Tibial nerve (tissue), 4 donors: ENCODE data around the gene PRPS2. TPM values are rescaled to one million over a fixed set of nuclear protein-coding genes. Genes with fewer than 3 reads are reported as not detected.

Experiments
- DNase-seq, 2 donors: peaks; one replicate each; pipeline ENCODE4 v3.0.0-alpha.2; 2019; ENCODE audit warnings: low spot score in 2 of 2
- H3K27ac ChIP-seq, 4 donors: fragments of 200-600 bp; sonication (generic) in 3 of 4; one replicate each; pipeline ENCODE4 v1.5.1; 2017 to 2019; ENCODE audit warnings: mild to moderate bottlenecking in 1 of 4
- H3K27me3 ChIP-seq, 2 donors: fragments of 200-600 bp; sonication (generic) in 1 of 2; one replicate each; pipeline versions ENCODE4 v1.5.1 to v1.6.0; 2017 to 2019
- H3K36me3 ChIP-seq, 3 donors: fragments of 200-600 bp; sonication (generic); one replicate each; pipeline ENCODE4 v1.5.1; 2018 to 2019
- H3K4me1 ChIP-seq, 4 donors: fragments of 200-600 bp; sonication (generic) in 3 of 4; one replicate each; pipeline ENCODE4 v1.5.1; 2017 to 2019
- H3K4me3 ChIP-seq, 4 donors: fragments of 200-600 bp; sonication (generic) in 3 of 4; one replicate each; pipeline ENCODE4 v1.5.1; 2017 to 2019; ENCODE audit warnings: mild to moderate bottlenecking in 1 of 4, moderate library complexity in 1 of 4
- H3K9me3 ChIP-seq, 4 donors: fragments of 200-600 bp; sonication (generic) in 3 of 4; one replicate each; pipeline ENCODE4 v1.5.1; 2017 to 2019
- CTCF ChIP-seq, 5 experiments: fragments of 200-600 bp in 3 of 5; fragments of 450-650 bp in 2 of 5; sonication (generic) in 3 of 5; IDR thresholded peaks; one replicate each; pipeline ENCODE4 v1.5.1; 2016 to 2019; ENCODE audit warnings: antibody characterized with exemption in 5 of 5, mild to moderate bottlenecking in 3 of 5, moderate library complexity in 2 of 5
- EP300 ChIP-seq, 2 donors: sonication (generic); formaldehyde crosslinking; IDR thresholded peaks; one replicate each; pipeline ENCODE4 v1.6.1; 2017; ENCODE audit warnings: antibody characterized with exemption in 2 of 2, mild to moderate bottlenecking in 1 of 2
- POLR2A ChIP-seq, 2 donors: fragments of 450-650 bp; IDR thresholded peaks; one replicate each; pipeline ENCODE4 v1.6.1; 2017; ENCODE audit warnings: antibody characterized with exemption in 2 of 2, mild to moderate bottlenecking in 2 of 2, moderate library complexity in 2 of 2
- WGBS, 2 donors: methylation state at CpG; one replicate each; pipeline ENCODE4 v1.1.5; 2018; 5-methylcytosine and 5-hydroxymethylcytosine counted together
- total RNA-seq, 4 donors: library from RNA; depleted of rRNA; stranded (reverse); fragments of >200 nt; gene quantifications; one replicate each; pipeline ENCODE4 v1.1.0, GENCODE V29; 2016

Gene PRPS2
- 100 to 1,000 TPM; 141 to 614 (median 393) TPM for total RNA-seq

- 2 to 28% methylated on average over 27 to 57 of the region's 113 CpGs for WGBS, 2 donors
- peak within 1 kb of the TSS in 2 of 4 donors; percentile 36 to 79 for H3K27ac ChIP-seq
Measured at GRCh38 chrX:12791257-12792228, at the start of gene PRPS2. Gene PRPS2, plus strand, starts transcription at chrX:12791412. Its CDS starts 86 bp downstream, at chrX:12791498.

GRCh38 chrX:12741416-12741815 is 49.8 kb upstream of the PRPS2 start:
- Histone ChIP-seq H3K9me3 (no peaks in the 10 kb centered on the region), H3K4me3 (no peak overlapping the region), H3K27me3 (no peaks in the 10 kb centered on the region), H3K36me3 (no peaks in the 10 kb centered on the region), H3K27ac (no peak overlapping the region), H3K4me1 (no peaks in the 10 kb centered on the region)
- WGBS, 2 donors: 84 to 85% methylated on average over 5 to 6 of the region's 6 CpGs
- no peak for TF ChIP-seq POLR2A (IDR thresholded peaks at IDR 0.05)
- no peak for TF ChIP-seq CTCF (IDR thresholded peaks at IDR 0.05)
- no peak for TF ChIP-seq EP300 (IDR thresholded peaks at IDR 0.05)
- no peak for DNase-seq

More at GRCh38 chrX:12791257-12792228, at the start of gene PRPS2:
- peaks cover 0 to 11% (median 0%) of the 10 kb centered on the region in 3 donors for H3K36me3 ChIP-seq
- H3K27me3 ChIP-seq: no peaks in the 10 kb centered on the region
- TF ChIP-seq EP300 (IDR thresholded peaks at IDR 0.05) (peak in 1 of 2 donors; percentile 68), POLR2A (IDR thresholded peaks at IDR 0.05) (peak; percentile 30 to 57), CTCF (IDR thresholded peaks at IDR 0.05) (no peak)
- peak within 1 kb of the TSS; percentile 39 to 74 (median 60) for H3K4me3 ChIP-seq
- no peaks in the 10 kb centered on the region for H3K9me3 ChIP-seq
- peak; percentile 18 to 56 for DNase-seq
- no peaks in the 10 kb centered on the region for H3K4me1 ChIP-seq

- H3K4me1 ChIP-seq: no peaks in the 10 kb centered on the region
- H3K9me3 ChIP-seq: no peaks in the 10 kb centered on the region
- 80 to 84% methylated on average over 1 of the region's 1 CpG for WGBS, 2 donors
- H3K27ac ChIP-seq: no peak overlapping the region
- no peaks in the 10 kb centered on the region for H3K27me3 ChIP-seq
- H3K4me3 ChIP-seq: no peak overlapping the region
- no peaks in the 10 kb centered on the region for H3K36me3 ChIP-seq
- no peak for DNase-seq
- TF ChIP-seq CTCF (IDR thresholded peaks at IDR 0.05): no peak
- no peak for TF ChIP-seq EP300 (IDR thresholded peaks at IDR 0.05)
- no peak for TF ChIP-seq POLR2A (IDR thresholded peaks at IDR 0.05)
Measured at GRCh38 chrX:12747433-12747832, 43.8 kb upstream of the PRPS2 start.

- no peak for DNase-seq
- no peak overlapping the region for H3K4me3 ChIP-seq
- H3K36me3 ChIP-seq: no peaks in the 10 kb centered on the region
- no peak overlapping the region for H3K27ac ChIP-seq
- TF ChIP-seq POLR2A (IDR thresholded peaks at IDR 0.05) (no peak), CTCF (IDR thresholded peaks at IDR 0.05) (no peak), EP300 (IDR thresholded peaks at IDR 0.05) (no peak)
- H3K9me3 ChIP-seq: no peaks in the 10 kb centered on the region
- no peaks in the 10 kb centered on the region for H3K27me3 ChIP-seq
- WGBS, 2 donors: 67% methylated on average over 1 of the region's 1 CpG
- no peaks in the 10 kb centered on the region for H3K4me1 ChIP-seq
Measured at GRCh38 chrX:12751887-12752286, 39.3 kb upstream of the PRPS2 start.

GRCh38 chrX:12753366-12753765 is 37.8 kb upstream of the PRPS2 start:
- Histone ChIP-seq H3K27me3 (no peaks in the 10 kb centered on the region), H3K36me3 (no peaks in the 10 kb centered on the region), H3K4me1 (no peaks in the 10 kb centered on the region), H3K9me3 (no peaks in the 10 kb centered on the region), H3K4me3 (no peak overlapping the region), H3K27ac (no peak overlapping the region)
- TF ChIP-seq POLR2A (IDR thresholded peaks at IDR 0.05) (no peak), CTCF (IDR thresholded peaks at IDR 0.05) (no peak), EP300 (IDR thresholded peaks at IDR 0.05) (no peak)
- 52 to 58% methylated on average over 2 of the region's 2 CpGs for WGBS, 2 donors
- DNase-seq: no peak
